ENCODE data around the gene CERS6.

The CERS6 gene

GRCh38 chr2:168732100-168732499 lies 276.0 kb downstream of the CERS6 start:
- ChIA-PET CTCF (no interaction called here), POLR2A (no interaction called here)
- no peak overlapping the region for H3K4me3 ChIP-seq (ENCODE audit: low read depth, low read length)
- DNase-seq (ENCODE audit: low read depth, low spot score), result no peak
- no peak for TF ChIP-seq CTCF (IDR thresholded peaks at IDR 0.05; ENCODE audit: insufficient read depth, low read length, missing control alignments)

DNA sequence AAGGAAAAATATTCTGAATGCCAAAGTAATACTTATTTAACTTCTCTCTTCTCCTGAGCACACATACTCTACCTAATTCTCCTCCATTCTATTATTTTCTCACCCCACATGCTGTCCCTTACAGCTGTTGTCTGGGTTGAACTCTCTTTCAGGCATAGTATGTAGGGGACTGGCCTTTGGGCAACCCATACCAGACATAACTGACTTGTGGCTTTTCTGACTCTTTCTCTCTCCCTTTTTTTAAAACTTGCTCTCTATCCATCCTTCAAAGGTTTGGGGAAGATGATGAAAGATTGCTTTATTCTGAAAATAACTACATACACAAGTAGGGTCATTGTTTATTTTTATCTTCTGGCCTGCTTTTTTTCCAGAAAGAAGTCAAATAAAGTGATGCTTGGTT lies 276.4 kb downstream of the CERS6 start:
- POLR2A ChIA-PET, result no interaction called here
- DNase-seq (ENCODE audit: low read depth, low spot score), result no peak

DNA sequence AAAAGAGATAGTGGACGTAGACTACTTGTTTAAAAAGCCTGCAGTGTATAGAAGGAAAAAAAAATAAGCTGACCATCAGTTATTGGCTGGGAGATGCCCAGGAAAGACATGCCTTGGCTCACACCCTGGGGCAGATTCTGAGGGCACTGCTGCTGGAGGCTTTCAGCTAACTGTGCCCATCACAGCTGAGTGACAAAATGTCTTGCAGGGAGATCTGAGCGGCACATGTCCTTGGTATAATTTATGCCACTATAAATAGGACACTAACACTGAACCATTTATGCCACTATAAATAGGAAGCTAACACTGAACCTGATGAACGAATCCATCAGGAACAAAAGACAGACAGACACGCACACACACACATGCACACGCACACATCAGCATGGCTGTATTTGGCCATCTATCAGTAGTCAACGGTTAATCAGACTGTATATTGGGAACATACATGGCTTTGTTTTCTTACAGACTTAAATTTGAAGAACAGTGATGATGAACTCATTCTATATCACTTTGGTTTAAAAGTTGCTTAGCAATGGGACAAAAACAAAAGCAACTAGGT lies 278.2 kb downstream of the CERS6 start:
- TF ChIP-seq CTCF (IDR thresholded peaks at IDR 0.05; ENCODE audit: insufficient read depth, low read length, missing control alignments), result no peak
- H3K4me3 ChIP-seq (ENCODE audit: low read depth, low read length), result no peak overlapping the region
- CTCF ChIA-PET, result interaction anchor here (1.7 kb wide), 1 partner anchor 20 kb away, joined by 4 read pairs; no protein-coding TSS in a partner anchor
- POLR2A ChIA-PET, result no interaction called here
- no peak for DNase-seq (ENCODE audit: low read depth, low spot score)

More for the DNA sequence above, 276.4 kb downstream of the CERS6 start:
- CTCF ChIA-PET, result no interaction called here
- no peak for TF ChIP-seq CTCF (IDR thresholded peaks at IDR 0.05; ENCODE audit: insufficient read depth, low read length, missing control alignments)
- H3K4me3 ChIP-seq (ENCODE audit: low read depth, low read length), result no peak overlapping the region

GRCh38 chr2:168736649-168737445 lies 280.8 kb downstream of the CERS6 start:
- DNase-seq (ENCODE audit: low read depth, low spot score), result no peak
- H3K4me3 ChIP-seq (ENCODE audit: low read depth, low read length), result no peak overlapping the region
- ChIA-PET CTCF (interaction anchor here (1.1 to 2.0 kb wide), 2 partner anchors 23 to 390 kb away, joined by 3 to 5 read pairs; no protein-coding TSS in a partner anchor), POLR2A (no interaction called here)
- no peak for TF ChIP-seq CTCF (IDR thresholded peaks at IDR 0.05; ENCODE audit: insufficient read depth, low read length, missing control alignments)

GRCh38 chr2:168738062-168738461 lies 282.0 kb downstream of the CERS6 start:
- no peak for TF ChIP-seq CTCF (IDR thresholded peaks at IDR 0.05; ENCODE audit: insufficient read depth, low read length, missing control alignments)
- no peak overlapping the region for H3K4me3 ChIP-seq (ENCODE audit: low read depth, low read length)
- ChIA-PET POLR2A (no interaction called here), CTCF (interaction anchor here (0.9 to 2.0 kb wide), 3 partner anchors 21 to 619 kb away, joined by 3 to 5 read pairs (median 3); no protein-coding TSS in a partner anchor)
- DNase-seq (ENCODE audit: low read depth, low spot score), result no peak

GRCh38 chr2:168740360-168740759 lies 284.3 kb downstream of the CERS6 start:
- H3K4me3 ChIP-seq (ENCODE audit: low read depth, low read length), result no peak overlapping the region
- no peak for TF ChIP-seq CTCF (IDR thresholded peaks at IDR 0.05; ENCODE audit: insufficient read depth, low read length, missing control alignments)
- ChIA-PET CTCF (no interaction called here), POLR2A (no interaction called here)
- no peak for DNase-seq (ENCODE audit: low read depth, low spot score)
